ENCODE data around the gene PTPRZ1.
A peak's percentile ranks its signal among the peaks of the same experiment; 100 is the strongest.

PTPRZ1 gene

GRCh38 chr7:122082670-122083069 is 209.7 kb downstream of the PTPRZ1 start:
- Histone ChIP-seq H3K4me1 (ENCODE audit: insufficient read depth, poor library complexity, severe bottlenecking) (no peaks in the 10 kb centered on the region), H3K27ac (ENCODE audit: poor library complexity, severe bottlenecking) (no peak overlapping the region), H3K9me3 (ENCODE audit: severe bottlenecking) (peaks cover 1% of the 10 kb centered on the region), H3K27me3 (ENCODE audit: insufficient read depth, poor library complexity, severe bottlenecking) (no peaks in the 10 kb centered on the region), H3K36me3 (ENCODE audit: low read depth) (no peaks in the 10 kb centered on the region), H3K4me3 (ENCODE audit: severe bottlenecking) (no peak overlapping the region)
- TF ChIP-seq CTCF (IDR thresholded peaks at IDR 0.05; ENCODE audit: poor library complexity, severe bottlenecking), result no peak
- no peak for ATAC-seq (ENCODE audit: low read depth)
- no peak for DNase-seq (ENCODE audit: low spot score)

GRCh38 chr7:122092964-122093797 is 220.2 kb downstream of the PTPRZ1 start:
- H3K36me3 ChIP-seq (ENCODE audit: low read depth), result 0 out of 2 replicates have a peak, but pooled peaks cover 3% of the 10 kb centered on the region
- no peak for DNase-seq (ENCODE audit: low spot score)
- TF ChIP-seq CTCF (IDR thresholded peaks at IDR 0.05; ENCODE audit: poor library complexity, severe bottlenecking), result peak; percentile 93
- ATAC-seq (ENCODE audit: low read depth), result peak; percentile 69
- no peak overlapping the region for H3K4me3 ChIP-seq (ENCODE audit: severe bottlenecking)
- no peaks in the 10 kb centered on the region for H3K27me3 ChIP-seq (ENCODE audit: insufficient read depth, poor library complexity, severe bottlenecking)
- H3K27ac ChIP-seq (ENCODE audit: poor library complexity, severe bottlenecking), result no peak overlapping the region
- H3K9me3 ChIP-seq (ENCODE audit: severe bottlenecking), result no peaks in the 10 kb centered on the region
- H3K4me1 ChIP-seq (ENCODE audit: insufficient read depth, poor library complexity, severe bottlenecking), result no peaks in the 10 kb centered on the region

GRCh38 chr7:122094549-122094948 is 221.6 kb downstream of the PTPRZ1 start:
- Histone ChIP-seq H3K4me1 (ENCODE audit: insufficient read depth, poor library complexity, severe bottlenecking) (no peaks in the 10 kb centered on the region), H3K27ac (ENCODE audit: poor library complexity, severe bottlenecking) (no peak overlapping the region), H3K4me3 (ENCODE audit: severe bottlenecking) (no peak overlapping the region), H3K36me3 (ENCODE audit: low read depth) (0 out of 2 replicates have a peak, but pooled peaks cover 3% of the 10 kb centered on the region), H3K9me3 (ENCODE audit: severe bottlenecking) (no peaks in the 10 kb centered on the region), H3K27me3 (ENCODE audit: insufficient read depth, poor library complexity, severe bottlenecking) (no peaks in the 10 kb centered on the region)
- ATAC-seq (ENCODE audit: low read depth) (no peak), DNase-seq (ENCODE audit: low spot score) (no peak)
- TF ChIP-seq CTCF (IDR thresholded peaks at IDR 0.05; ENCODE audit: poor library complexity, severe bottlenecking), result no peak

- no peak for DNase-seq (ENCODE audit: low spot score)
- H3K4me1 ChIP-seq (ENCODE audit: insufficient read depth, poor library complexity, severe bottlenecking), result no peaks in the 10 kb centered on the region
- no peaks in the 10 kb centered on the region for H3K27me3 ChIP-seq (ENCODE audit: insufficient read depth, poor library complexity, severe bottlenecking)
- no peak overlapping the region for H3K27ac ChIP-seq (ENCODE audit: poor library complexity, severe bottlenecking)
- H3K36me3 ChIP-seq (ENCODE audit: low read depth), result 0 out of 2 replicates have a peak, but pooled peaks cover 3% of the 10 kb centered on the region
- no peak overlapping the region for H3K4me3 ChIP-seq (ENCODE audit: severe bottlenecking)
- no peak for ATAC-seq (ENCODE audit: low read depth)
- H3K9me3 ChIP-seq (ENCODE audit: severe bottlenecking), result no peaks in the 10 kb centered on the region
- TF ChIP-seq CTCF (IDR thresholded peaks at IDR 0.05; ENCODE audit: poor library complexity, severe bottlenecking), result no peak
Measured at GRCh38 chr7:122095642-122096041, 222.7 kb downstream of the PTPRZ1 start.

- Histone ChIP-seq H3K36me3 (ENCODE audit: low read depth) (no peaks in the 10 kb centered on the region), H3K27me3 (ENCODE audit: insufficient read depth, poor library complexity, severe bottlenecking) (no peaks in the 10 kb centered on the region), H3K9me3 (ENCODE audit: severe bottlenecking) (no peaks in the 10 kb centered on the region), H3K27ac (ENCODE audit: poor library complexity, severe bottlenecking) (no peak overlapping the region), H3K4me3 (ENCODE audit: severe bottlenecking) (no peak overlapping the region), H3K4me1 (ENCODE audit: insufficient read depth, poor library complexity, severe bottlenecking) (no peaks in the 10 kb centered on the region)
- TF ChIP-seq CTCF (IDR thresholded peaks at IDR 0.05; ENCODE audit: poor library complexity, severe bottlenecking), result no peak
- no peak for ATAC-seq (ENCODE audit: low read depth)
- DNase-seq (ENCODE audit: low spot score), result no peak
Measured at GRCh38 chr7:122100021-122100420, 227.1 kb downstream of the PTPRZ1 start.

Measured in RWPE2 (cell line).